HEK293 (cell line): ENCODE data around the gene ATP12A.

ENCODE experiments used
- CTCF ChIA-PET: fragments of 350-600 bp; formaldehyde crosslinking; extraction: SDS; loops from one replicate; lab custom pipeline; 2021; ENCODE audit warnings: antibody characterized with exemption; lab: Yijun Ruan, JAX
- POLR2A ChIA-PET: fragments of 300-600 bp; formaldehyde crosslinking; extraction: SDS; loops from one replicate; lab custom pipeline; 2020; ENCODE audit warnings: antibody characterized with exemption, inconsistent platforms; lab: Yijun Ruan, JAX
- H3K27ac ChIP-seq: fragments of 200-500 bp; sonication (Bioruptor generic); 2 replicates; pipeline ENCODE4 v1.5.1; 2014; ENCODE audit warnings: low read depth, low read length, control low read depth, inconsistent platforms; ENCODE audit errors: extremely low read depth
- H3K36me3 ChIP-seq, 2 experiments: fragments of 200-500 bp in 1 of 2; sonication (Bioruptor generic) in 1 of 2; 1 replicate in 1 of 2; 2 replicates in 1 of 2; pipeline ENCODE4 v1.5.1; 2014 to 2017; ENCODE audit warnings: inconsistent platforms in 2 of 2, low read length in 2 of 2; ENCODE audit not compliant: control insufficient read depth in 2 of 2, insufficient read depth in 1 of 2
- H3K4me1 ChIP-seq: fragments of 200-500 bp; sonication (Bioruptor generic); 2 replicates; pipeline ENCODE4 v1.5.1; 2014; ENCODE audit warnings: mild to moderate bottlenecking, low read length, inconsistent platforms; ENCODE audit not compliant: control insufficient read depth, insufficient read depth
- H3K4me3 ChIP-seq: 2 replicates; pipeline ENCODE4 v1.5.1; 2011; ENCODE audit warnings: low read depth, mild to moderate bottlenecking, control low read depth, low read length, moderate library complexity
- H3K9me3 ChIP-seq: fragments of 200-500 bp; sonication (Bioruptor generic); 2 replicates; pipeline ENCODE4 v1.5.1; 2014; ENCODE audit warnings: low read depth, low read length, inconsistent platforms; ENCODE audit not compliant: control insufficient read depth, insufficient read depth
- GLIS1 ChIP-seq: fragments of 450-650 bp; formaldehyde crosslinking; IDR thresholded peaks from 2 replicates; pipeline ENCODE4 v1.5.1; 2016; ENCODE audit warnings: missing biosample characterization, missing genetic modification characterization
- KLF1 ChIP-seq: fragments of 450-650 bp; formaldehyde crosslinking; IDR thresholded peaks from 2 replicates; pipeline ENCODE4 v1.5.1; 2016; ENCODE audit warnings: missing biosample characterization, missing genetic modification characterization
- TRIM28 ChIP-seq: IDR thresholded peaks from 2 replicates; pipeline ENCODE4 v1.6.1; 2011; ENCODE audit warnings: low read length, control low read depth, borderline replicate concordance
- TSHZ1 ChIP-seq: fragments of 450-650 bp; formaldehyde crosslinking; IDR thresholded peaks from 2 replicates; pipeline ENCODE4 v1.5.1; 2016; ENCODE audit warnings: missing biosample characterization, missing genetic modification characterization, borderline replicate concordance
- WT1 ChIP-seq: fragments of 450-650 bp; formaldehyde crosslinking; IDR thresholded peaks from 2 replicates; pipeline ENCODE4 v1.5.1; 2016; ENCODE audit warnings: missing biosample characterization, missing genetic modification characterization
- ZBTB17 ChIP-seq: fragments of 450-650 bp; formaldehyde crosslinking; IDR thresholded peaks from 2 replicates; pipeline ENCODE4 v1.5.1; 2016; ENCODE audit warnings: missing biosample characterization, missing genetic modification characterization
- ZFP37 ChIP-seq: fragments of 450-650 bp; formaldehyde crosslinking; IDR thresholded peaks from 2 replicates; pipeline ENCODE4 v1.5.1; 2016; ENCODE audit warnings: missing biosample characterization, missing genetic modification characterization
- ZNF121 ChIP-seq: fragments of 450-650 bp; formaldehyde crosslinking; IDR thresholded peaks from 2 replicates; pipeline ENCODE4 v1.5.1; 2016; ENCODE audit warnings: missing biosample characterization, missing genetic modification characterization
- ZNF404 ChIP-seq: fragments of 450-650 bp; formaldehyde crosslinking; IDR thresholded peaks from 2 replicates; pipeline ENCODE4 v1.5.1; 2017; ENCODE audit warnings: missing biosample characterization, missing genetic modification characterization
- ZNF544 ChIP-seq: fragments of 450-650 bp; formaldehyde crosslinking; IDR thresholded peaks from 2 replicates; pipeline ENCODE4 v1.5.0; 2017; ENCODE audit warnings: missing biosample characterization, missing genetic modification characterization
- ZNF585B ChIP-seq: fragments of 450-650 bp; formaldehyde crosslinking; IDR thresholded peaks from 2 replicates; pipeline ENCODE4 v1.5.1; 2016; ENCODE audit warnings: missing biosample characterization, missing genetic modification characterization
- ZNF600 ChIP-seq: fragments of 450-650 bp; formaldehyde crosslinking; IDR thresholded peaks from 2 replicates; pipeline ENCODE4 v1.5.1; 2016; ENCODE audit warnings: missing biosample characterization, missing genetic modification characterization
- ZNF670 ChIP-seq: fragments of 450-650 bp; formaldehyde crosslinking; IDR thresholded peaks from 2 replicates; pipeline ENCODE4 v1.5.1; 2016; ENCODE audit warnings: missing biosample characterization, missing genetic modification characterization, low read depth
- ZNF768 ChIP-seq: fragments of 450-650 bp; formaldehyde crosslinking; IDR thresholded peaks from 2 replicates; pipeline ENCODE4 v1.5.1; 2018; ENCODE audit warnings: missing biosample characterization, mild to moderate bottlenecking, missing genetic modification characterization
- ZNF843 ChIP-seq: fragments of 450-650 bp; formaldehyde crosslinking; IDR thresholded peaks from 2 replicates; pipeline ENCODE4 v1.5.1; 2016; ENCODE audit warnings: missing biosample characterization, missing genetic modification characterization
- TF ChIP-seq, protein P1 (sequence below): fragments of 450-650 bp; formaldehyde crosslinking; IDR thresholded peaks from 2 replicates; pipeline ENCODE4 v1.5.1; 2016; ENCODE audit warnings: missing biosample characterization, missing genetic modification characterization
- TF ChIP-seq, protein P2 (sequence below): fragments of 450-650 bp; formaldehyde crosslinking; IDR thresholded peaks from 2 replicates; pipeline ENCODE4 v1.5.1; 2017; ENCODE audit warnings: missing biosample characterization, missing genetic modification characterization
- TF ChIP-seq, protein P3 (sequence below): fragments of 450-650 bp; formaldehyde crosslinking; IDR thresholded peaks from 2 replicates; pipeline ENCODE4 v1.5.1; 2017; ENCODE audit warnings: missing biosample characterization, missing genetic modification characterization

ATP12A gene

DNA sequence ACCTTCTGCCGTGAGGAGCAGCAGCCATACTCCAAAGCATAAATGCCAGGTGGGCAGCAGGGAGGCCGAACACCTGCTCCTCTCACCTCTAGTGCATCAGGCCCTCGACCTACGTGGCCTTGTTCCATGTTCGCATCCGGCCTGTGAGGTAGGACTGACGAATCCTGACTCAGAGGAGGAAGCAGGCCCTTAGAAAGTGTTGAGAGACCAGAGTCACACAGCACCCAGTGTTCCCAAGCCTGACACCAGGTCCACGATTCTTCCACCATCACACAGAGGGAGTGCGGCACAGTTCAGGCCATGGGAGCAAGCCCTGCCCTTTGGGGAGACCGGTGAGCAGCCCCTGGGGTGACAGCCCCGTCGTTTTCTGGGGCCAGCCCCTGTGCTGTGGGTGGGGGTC is 14.7 kb downstream of the ATP12A start:
- POLR2A ChIA-PET, result no interaction called here
- no peak overlapping the region for H3K4me3 ChIP-seq
- TF ChIP-seq ZNF843 (tag by site-specific recombination), result no peak
- TF ChIP-seq WT1 (tag by site-specific recombination), result no peak
- TF ChIP-seq ZNF585B (tag by site-specific recombination), result no peak
- TF ChIP-seq, protein P1, sequence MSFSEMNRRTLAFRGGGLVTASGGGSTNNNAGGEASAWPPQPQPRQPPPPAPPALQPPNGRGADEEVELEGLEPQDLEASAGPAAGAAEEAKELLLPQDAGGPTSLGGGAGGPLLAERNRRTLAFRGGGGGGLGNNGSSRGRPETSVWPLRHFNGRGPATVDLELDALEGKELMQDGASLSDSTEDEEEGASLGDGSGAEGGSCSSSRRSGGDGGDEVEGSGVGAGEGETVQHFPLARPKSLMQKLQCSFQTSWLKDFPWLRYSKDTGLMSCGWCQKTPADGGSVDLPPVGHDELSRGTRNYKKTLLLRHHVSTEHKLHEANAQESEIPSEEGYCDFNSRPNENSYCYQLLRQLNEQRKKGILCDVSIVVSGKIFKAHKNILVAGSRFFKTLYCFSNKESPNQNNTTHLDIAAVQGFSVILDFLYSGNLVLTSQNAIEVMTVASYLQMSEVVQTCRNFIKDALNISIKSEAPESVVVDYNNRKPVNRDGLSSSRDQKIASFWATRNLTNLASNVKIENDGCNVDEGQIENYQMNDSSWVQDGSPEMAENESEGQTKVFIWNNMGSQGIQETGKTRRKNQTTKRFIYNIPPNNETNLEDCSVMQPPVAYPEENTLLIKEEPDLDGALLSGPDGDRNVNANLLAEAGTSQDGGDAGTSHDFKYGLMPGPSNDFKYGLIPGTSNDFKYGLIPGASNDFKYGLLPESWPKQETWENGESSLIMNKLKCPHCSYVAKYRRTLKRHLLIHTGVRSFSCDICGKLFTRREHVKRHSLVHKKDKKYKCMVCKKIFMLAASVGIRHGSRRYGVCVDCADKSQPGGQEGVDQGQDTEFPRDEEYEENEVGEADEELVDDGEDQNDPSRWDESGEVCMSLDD (tag by site-specific recombination), result no peak
- TF ChIP-seq ZNF600 (tag by site-specific recombination), result no peak
- TF ChIP-seq, protein P2, sequence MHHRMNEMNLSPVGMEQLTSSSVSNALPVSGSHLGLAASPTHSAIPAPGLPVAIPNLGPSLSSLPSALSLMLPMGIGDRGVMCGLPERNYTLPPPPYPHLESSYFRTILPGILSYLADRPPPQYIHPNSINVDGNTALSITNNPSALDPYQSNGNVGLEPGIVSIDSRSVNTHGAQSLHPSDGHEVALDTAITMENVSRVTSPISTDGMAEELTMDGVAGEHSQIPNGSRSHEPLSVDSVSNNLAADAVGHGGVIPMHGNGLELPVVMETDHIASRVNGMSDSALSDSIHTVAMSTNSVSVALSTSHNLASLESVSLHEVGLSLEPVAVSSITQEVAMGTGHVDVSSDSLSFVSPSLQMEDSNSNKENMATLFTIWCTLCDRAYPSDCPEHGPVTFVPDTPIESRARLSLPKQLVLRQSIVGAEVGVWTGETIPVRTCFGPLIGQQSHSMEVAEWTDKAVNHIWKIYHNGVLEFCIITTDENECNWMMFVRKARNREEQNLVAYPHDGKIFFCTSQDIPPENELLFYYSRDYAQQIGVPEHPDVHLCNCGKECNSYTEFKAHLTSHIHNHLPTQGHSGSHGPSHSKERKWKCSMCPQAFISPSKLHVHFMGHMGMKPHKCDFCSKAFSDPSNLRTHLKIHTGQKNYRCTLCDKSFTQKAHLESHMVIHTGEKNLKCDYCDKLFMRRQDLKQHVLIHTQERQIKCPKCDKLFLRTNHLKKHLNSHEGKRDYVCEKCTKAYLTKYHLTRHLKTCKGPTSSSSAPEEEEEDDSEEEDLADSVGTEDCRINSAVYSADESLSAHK (tag by site-specific recombination), result no peak
- no peak for TF ChIP-seq ZNF121
- no peak for TF ChIP-seq ZNF670 (tag by site-specific recombination)
- TF ChIP-seq KLF1 (tag by site-specific recombination), result no peak
- no peak for TF ChIP-seq ZNF768 (tag by site-specific recombination)
- TF ChIP-seq ZFP37, result no peak
- TF ChIP-seq TSHZ1 (tag by site-specific recombination), result no peak
- no peak for TF ChIP-seq ZBTB17 (tag by site-specific recombination)
- TF ChIP-seq GLIS1, result no peak
- TF ChIP-seq, protein P3, sequence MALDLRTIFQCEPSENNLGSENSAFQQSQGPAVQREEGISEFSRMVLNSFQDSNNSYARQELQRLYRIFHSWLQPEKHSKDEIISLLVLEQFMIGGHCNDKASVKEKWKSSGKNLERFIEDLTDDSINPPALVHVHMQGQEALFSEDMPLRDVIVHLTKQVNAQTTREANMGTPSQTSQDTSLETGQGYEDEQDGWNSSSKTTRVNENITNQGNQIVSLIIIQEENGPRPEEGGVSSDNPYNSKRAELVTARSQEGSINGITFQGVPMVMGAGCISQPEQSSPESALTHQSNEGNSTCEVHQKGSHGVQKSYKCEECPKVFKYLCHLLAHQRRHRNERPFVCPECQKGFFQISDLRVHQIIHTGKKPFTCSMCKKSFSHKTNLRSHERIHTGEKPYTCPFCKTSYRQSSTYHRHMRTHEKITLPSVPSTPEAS (tag by site-specific recombination), result no peak
- TF ChIP-seq ZNF404, result no peak
- no peak for TF ChIP-seq TRIM28
- no peak for TF ChIP-seq ZNF544 (tag by site-specific recombination)
- CTCF ChIA-PET, result interaction anchor here (1.0 to 4.2 kb wide), 12 partner anchors 8 to 300 kb away, joined by 3 to 48 read pairs (median 6); no protein-coding TSS in a partner anchor
- peaks cover 3% of the 10 kb centered on the region; the same call in 1 of the 2 replicates for H3K4me1 ChIP-seq
- H3K36me3 ChIP-seq, result no peaks in the 10 kb centered on the region
- no peak overlapping the region for H3K27ac ChIP-seq
- H3K9me3 ChIP-seq, result no peaks in the 10 kb centered on the region
